Endothelial cell of umbilical vein (primary cell): Measurements from ENCODE around the gene CD84. TPM values are rescaled to one million over a fixed set of nuclear protein-coding genes. Genes with fewer than 3 reads are reported as not detected.

Experiments
- BruUV-seq: library from RNA; stranded (reverse); fragments of 400-500 nt; replicated peaks from 2 replicates; lab custom pipeline; 2021; lab: Mats Ljungman, UMichigan
- CTCF ChIA-PET: fragments of 300-600, 350-600 bp; sonication (Branson Sonifier 250); formaldehyde crosslinking; loops from one replicate; lab custom pipeline; 2021; ENCODE audit warnings: antibody characterized with exemption, inconsistent platforms; lab: Charles Lee
- POLR2A ChIA-PET: fragments of 300-600, 350-600 bp; sonication (Branson Sonifier 250); formaldehyde crosslinking; loops from one replicate; lab custom pipeline; 2021; ENCODE audit warnings: antibody characterized with exemption, inconsistent platforms; lab: Charles Lee
- DNase-seq: peaks from one replicate; pipeline ENCODE4 v3.0.0-alpha.2; 2011; ENCODE audit warnings: low read depth, low spot score
- FAIRE-seq: peaks from 2 replicates; lab custom pipeline; 2011; peaks lifted over from hg19 to GRCh38; lab: Jason Lieb, UNC
- H2AFZ ChIP-seq: 2 replicates; pipeline ENCODE4 v1.6.0; 2012; ENCODE audit warnings: low read depth, low read length, control low read depth, inconsistent platforms
- H3K27ac ChIP-seq: 2 replicates; pipeline ENCODE4 v1.5.1; 2011; ENCODE audit warnings: low read depth, mild to moderate bottlenecking, control low read depth, low read length, moderate library complexity; ENCODE audit not compliant: insufficient read depth
- H3K27me3 ChIP-seq, 2 experiments: 2 replicates each; pipeline versions ENCODE4 v1.6.0 to v1.6.1; 2011; ENCODE audit warnings: low read length in 2 of 2, mixed read lengths in 1 of 2; ENCODE audit not compliant: control insufficient read depth in 2 of 2, insufficient read depth in 2 of 2
- H3K36me3 ChIP-seq, 2 experiments: 2 replicates in 1 of 2; 3 replicates in 1 of 2; pipeline ENCODE4 v1.5.1; 2011; ENCODE audit warnings: low read length in 2 of 2, mild to moderate bottlenecking in 1 of 2, moderate library complexity in 1 of 2; ENCODE audit not compliant: control insufficient read depth in 2 of 2, insufficient read depth in 2 of 2; ENCODE audit errors: extremely low read depth in 1 of 2
- H3K4me1 ChIP-seq: 3 replicates; pipeline ENCODE4 v1.5.1; 2011; ENCODE audit warnings: mild to moderate bottlenecking, low read length; ENCODE audit not compliant: control insufficient read depth, insufficient read depth; ENCODE audit errors: extremely low read depth
- H3K4me2 ChIP-seq: 2 replicates; pipeline ENCODE4 v1.6.1; 2011; ENCODE audit warnings: low read length, control low read depth, mixed read lengths; ENCODE audit not compliant: insufficient read depth
- H3K4me3 ChIP-seq, 3 experiments: fragments of 200-600 bp in 1 of 3; sonication (generic), shearing (Covaris generic) in 1 of 3; replicated peaks in 1 of 3; 2 replicates each; pipeline ENCODE4 v1.5.1; 2011 to 2016; ENCODE audit warnings: control low read depth in 3 of 3, low read length in 3 of 3, mild to moderate bottlenecking in 2 of 3, inconsistent platforms in 1 of 3, low read depth in 1 of 3, moderate library complexity in 1 of 3; ENCODE audit not compliant: insufficient read depth in 1 of 3
- H3K79me2 ChIP-seq: 2 replicates; pipeline ENCODE4 v1.6.0; 2012; ENCODE audit warnings: low read length, inconsistent platforms; ENCODE audit not compliant: control insufficient read depth, insufficient read depth
- H3K9ac ChIP-seq: replicated peaks from 2 replicates; pipeline ENCODE3; 2011; ENCODE audit warnings: low read length, control low read depth; ENCODE audit not compliant: insufficient read depth; ENCODE audit errors: extremely low read depth
- H3K9me1 ChIP-seq: replicated peaks from 3 replicates; pipeline ENCODE4 v1.6.0; 2011; ENCODE audit warnings: mild to moderate bottlenecking, low read length; ENCODE audit not compliant: control insufficient read depth, insufficient read depth; ENCODE audit errors: extremely low read depth
- H3K9me3 ChIP-seq: replicated peaks from 2 replicates; pipeline ENCODE4 v1.5.1; 2012; ENCODE audit warnings: low read length, inconsistent platforms; ENCODE audit not compliant: control insufficient read depth, insufficient read depth
- H4K20me1 ChIP-seq: replicated peaks from 2 replicates; pipeline ENCODE3; 2011; ENCODE audit warnings: mild to moderate bottlenecking, low read length; ENCODE audit not compliant: control insufficient read depth, insufficient read depth; ENCODE audit errors: extremely low read depth
- CTCF ChIP-seq, 2 donors: IDR thresholded peaks; 1 replicate in 1 of 2; 2 replicates in 1 of 2; pipeline ENCODE4 v1.5.1; 2011; ENCODE audit warnings: low read length in 2 of 2, mild to moderate bottlenecking in 2 of 2, moderate library complexity in 2 of 2, control low read depth in 1 of 2, inconsistent platforms in 1 of 2, low read depth in 1 of 2; ENCODE audit not compliant: insufficient read depth in 1 of 2; ENCODE audit errors: extremely low read depth in 1 of 2
- EZH2 ChIP-seq: IDR thresholded peaks from 2 replicates; pipeline ENCODE4 v1.6.1; 2012; ENCODE audit warnings: borderline replicate concordance, low read depth, mild to moderate bottlenecking, moderate library complexity, low read length, inconsistent platforms; ENCODE audit not compliant: severe bottlenecking
- FOS ChIP-seq: IDR thresholded peaks from 2 replicates; pipeline ENCODE4 v1.6.1; 2011; ENCODE audit warnings: mild to moderate bottlenecking, low read length, moderate library complexity, borderline replicate concordance; ENCODE audit not compliant: insufficient read depth
- GATA2 ChIP-seq: IDR thresholded peaks from 2 replicates; pipeline ENCODE4 v1.7.0; 2011; ENCODE audit warnings: low read depth, mild to moderate bottlenecking, moderate library complexity, mixed read lengths, low read length; ENCODE audit not compliant: insufficient read length, insufficient read depth
- JUN ChIP-seq: IDR thresholded peaks from 2 replicates; pipeline ENCODE4 v1.6.1; 2011; ENCODE audit warnings: borderline replicate concordance, low read depth; ENCODE audit not compliant: insufficient read length, insufficient read depth
- MYC ChIP-seq: IDR thresholded peaks from one replicate; pipeline ENCODE4 v1.6.1; 2011; ENCODE audit warnings: mild to moderate bottlenecking, low read depth, low read length
- POLR2A ChIP-seq: IDR thresholded peaks from 2 replicates; pipeline ENCODE4 v1.6.1; 2012; ENCODE audit warnings: low read depth, mild to moderate bottlenecking, control low read depth, low read length
- POLR2AphosphoS5 ChIP-seq: IDR thresholded peaks from 2 replicates; pipeline ENCODE4 v1.6.1; 2012; ENCODE audit warnings: low read depth, mild to moderate bottlenecking, control low read depth, low read length, moderate library complexity; ENCODE audit not compliant: insufficient read depth
- dilution Hi-C: fragments of 300-500 bp; cut with MboI; formaldehyde crosslinking; loops from one replicate; pipeline ENCODE4 v1.15.0; 2019; ENCODE audit warnings: low sequenced_read_pairs; ENCODE audit not compliant: extremely low pct_ligation_motif_present
- intact Hi-C: fragments of 100-400 bp; cut with micrococcal nuclease; formaldehyde crosslinking; loops from one replicate; pipeline ENCODE4 v1.10.0; 2022
- polyA plus RNA-seq, 4 experiments: library from polyadenylated mRNA; depleted of rRNA in 3 of 4; stranded (reverse) in 3 of 4; unstranded in 1 of 4; fragments of >200 nt; gene quantifications; 2 replicates each; pipeline versions ENCODE4 v1.2.1 to v1.2.3, GENCODE V29; 2011 to 2012; ENCODE audit warnings: missing spikeins in 1 of 4
- total RNA-seq: library from RNA; stranded (reverse); gene quantifications from 2 replicates; pipeline ENCODE4 v1.2.3, GENCODE V29; 2021
- TF ChIP-seq, protein P1 (sequence below): IDR thresholded peaks from 2 replicates; pipeline ENCODE4 v1.6.1; 2011; ENCODE audit not compliant: insufficient read depth, insufficient read length

Gene CD84
- total and polyA plus RNA-seq, 2 donors (not counting 3 experiments of a cell fraction or from before 2014, with no cell fraction given) = not detected

DNA sequence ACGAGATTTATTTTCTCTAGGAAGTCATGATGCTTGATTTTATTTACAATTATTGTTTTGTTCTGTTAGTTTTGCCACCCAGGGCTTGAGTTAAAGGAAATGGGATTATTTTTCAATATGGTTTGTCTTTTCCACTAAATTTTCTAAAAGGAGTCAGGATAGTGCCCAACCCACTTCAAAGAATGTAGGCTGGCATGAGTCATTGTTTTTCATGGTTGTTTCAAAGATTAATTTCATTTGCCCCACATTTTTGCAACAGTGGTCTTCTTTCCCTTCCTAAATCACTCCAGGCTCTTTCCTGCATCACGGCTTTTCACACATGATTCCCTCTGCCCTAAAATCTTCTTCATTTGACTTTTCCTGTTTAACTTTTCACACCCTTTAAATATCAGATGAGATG lies 58.7 kb downstream of the CD84 start:
- POLR2A ChIA-PET = no interaction called here
- intact Hi-C loops (no loop called here), dilution Hi-C loops (no loop called here)
- H3K9ac ChIP-seq = no peak overlapping the region
- H3K79me2 ChIP-seq = no peaks in the 10 kb centered on the region
- H3K36me3 ChIP-seq = no peaks in the 10 kb centered on the region
- no peak for TF ChIP-seq CTCF (IDR thresholded peaks at IDR 0.05; ENCODE audit: extremely low read depth in 1 of 2, insufficient read depth in 1 of 2, low read depth in 1 of 2, low read length in 2 of 2)
- no peak for TF ChIP-seq POLR2A
- TF ChIP-seq, protein P1, sequence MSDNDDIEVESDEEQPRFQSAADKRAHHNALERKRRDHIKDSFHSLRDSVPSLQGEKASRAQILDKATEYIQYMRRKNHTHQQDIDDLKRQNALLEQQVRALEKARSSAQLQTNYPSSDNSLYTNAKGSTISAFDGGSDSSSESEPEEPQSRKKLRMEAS = no peak
- TF ChIP-seq GATA2 = no peak
- TF ChIP-seq FOS = no peak
- TF ChIP-seq POLR2AphosphoS5 = no peak
- TF ChIP-seq EZH2 = no peak
- no peak for TF ChIP-seq MYC
- TF ChIP-seq JUN = no peak
- no peaks in the 10 kb centered on the region for H3K9me1 ChIP-seq
- no peak overlapping the region for H3K4me2 ChIP-seq
- no peak for FAIRE-seq
- BruUV-seq = no TSS peak
- CTCF ChIA-PET = no interaction called here
- no peak overlapping the region for H2AFZ ChIP-seq
- no peaks in the 10 kb centered on the region for H3K9me3 ChIP-seq
- DNase-seq = no peak
- H3K27ac ChIP-seq = no peak overlapping the region
- no peaks in the 10 kb centered on the region for H3K27me3 ChIP-seq
- H4K20me1 ChIP-seq = no peaks in the 10 kb centered on the region
- no peaks in the 10 kb centered on the region for H3K4me1 ChIP-seq
- H3K4me3 ChIP-seq = no peak overlapping the region
